GM12872 (cell line): Measurements from ENCODE around the gene SULT1A1.
"Not testable (repeated sequence)": the region's sequence is repeated elsewhere in the genome, so short reads cannot be mapped to it uniquely, and the experiment has no call there.

Experiments
- CTCF ChIP-seq: IDR thresholded peaks from 3 replicates; pipeline ENCODE4 v1.5.1; 2011; ENCODE audit warnings: low read depth, mild to moderate bottlenecking, low read length, moderate library complexity; ENCODE audit not compliant: insufficient read depth

SULT1A1 gene

GRCh38 chr16:28609631-28610594 is at the start of gene SULT1A1:
SULT1A1 (minus strand) TSS chr16:28610044; CDS start chr16:28608855, 1,189 bp downstream.
- no peak for TF ChIP-seq CTCF

GRCh38 chr16:28637765-28638164 is 27.9 kb upstream of the SULT1A1 start, which contains the start of gene NPIPB8:
NPIPB8 (plus strand) TSS chr16:28638065; CDS start chr16:28638361, 296 bp downstream.
- TF ChIP-seq CTCF = not testable (repeated sequence)

- TF ChIP-seq CTCF = no peak
Observed at GRCh38 chr16:28623172-28623711, 13.4 kb upstream of the SULT1A1 start.

- no peak for TF ChIP-seq CTCF
Observed at GRCh38 chr16:28621481-28622155, 11.8 kb upstream of the SULT1A1 start.

GRCh38 chr16:28617874-28618273 is 8.0 kb upstream of the SULT1A1 start:
- no peak for TF ChIP-seq CTCF

- no peak for TF ChIP-seq CTCF
Observed at GRCh38 chr16:28616636-28617035, 6.8 kb upstream of the SULT1A1 start.
